ENCODE results near the gene ZMYM1.
A peak's percentile ranks its signal among the peaks of the same experiment; 100 is the strongest.
"Not testable (repeated sequence)": the region's sequence is repeated elsewhere in the genome, so short reads cannot be mapped to it uniquely, and the experiment has no call there.

Gene ZMYM1

DNA sequence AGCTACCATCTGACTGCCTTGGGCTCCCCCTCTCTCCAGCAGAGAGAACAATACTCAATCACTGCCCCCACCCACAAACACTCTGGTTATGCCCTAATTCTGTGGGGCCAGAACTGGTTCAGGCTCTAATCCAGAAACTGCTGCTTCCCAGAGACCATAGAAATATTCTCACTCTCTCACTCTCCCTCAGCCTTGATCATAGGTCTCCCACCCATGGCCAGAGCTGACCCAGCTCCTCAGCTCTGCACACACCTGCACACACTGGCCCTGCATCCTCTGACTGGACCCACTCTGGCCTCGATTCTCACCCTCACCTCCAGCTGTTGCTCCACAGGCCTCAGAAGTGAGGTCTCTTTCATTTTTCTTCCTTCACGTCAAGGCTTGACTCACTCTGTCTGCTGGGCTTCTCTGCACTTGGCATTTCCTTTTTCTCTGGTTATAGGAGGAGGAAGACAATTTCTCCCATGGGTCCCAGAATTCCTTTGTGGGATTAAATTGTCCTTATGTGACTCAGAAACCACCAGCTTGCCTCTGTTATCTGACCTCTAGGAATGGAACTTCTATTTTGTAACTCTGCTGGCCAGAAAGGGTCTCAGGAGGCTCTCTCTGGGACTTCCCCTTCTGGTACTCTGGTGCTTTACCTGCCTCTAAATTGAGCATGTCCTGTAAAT, 31.9 kb upstream of the ZMYM1 start:
- TF ChIP-seq, protein P1, sequence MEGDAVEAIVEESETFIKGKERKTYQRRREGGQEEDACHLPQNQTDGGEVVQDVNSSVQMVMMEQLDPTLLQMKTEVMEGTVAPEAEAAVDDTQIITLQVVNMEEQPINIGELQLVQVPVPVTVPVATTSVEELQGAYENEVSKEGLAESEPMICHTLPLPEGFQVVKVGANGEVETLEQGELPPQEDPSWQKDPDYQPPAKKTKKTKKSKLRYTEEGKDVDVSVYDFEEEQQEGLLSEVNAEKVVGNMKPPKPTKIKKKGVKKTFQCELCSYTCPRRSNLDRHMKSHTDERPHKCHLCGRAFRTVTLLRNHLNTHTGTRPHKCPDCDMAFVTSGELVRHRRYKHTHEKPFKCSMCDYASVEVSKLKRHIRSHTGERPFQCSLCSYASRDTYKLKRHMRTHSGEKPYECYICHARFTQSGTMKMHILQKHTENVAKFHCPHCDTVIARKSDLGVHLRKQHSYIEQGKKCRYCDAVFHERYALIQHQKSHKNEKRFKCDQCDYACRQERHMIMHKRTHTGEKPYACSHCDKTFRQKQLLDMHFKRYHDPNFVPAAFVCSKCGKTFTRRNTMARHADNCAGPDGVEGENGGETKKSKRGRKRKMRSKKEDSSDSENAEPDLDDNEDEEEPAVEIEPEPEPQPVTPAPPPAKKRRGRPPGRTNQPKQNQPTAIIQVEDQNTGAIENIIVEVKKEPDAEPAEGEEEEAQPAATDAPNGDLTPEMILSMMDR (IDR thresholded peaks at IDR 0.05; ENCODE audit: extremely low read depth, insufficient read depth, missing control alignments): peak; percentile 3
- DNase-seq (ENCODE audit: low spot score): no peak
- in situ Hi-C loops (cut with MboI; ENCODE audit: low pct_unique_long_range_greater_than_20kb, low sequenced_read_pairs, unreplicated experiment): no loop called here

DNA sequence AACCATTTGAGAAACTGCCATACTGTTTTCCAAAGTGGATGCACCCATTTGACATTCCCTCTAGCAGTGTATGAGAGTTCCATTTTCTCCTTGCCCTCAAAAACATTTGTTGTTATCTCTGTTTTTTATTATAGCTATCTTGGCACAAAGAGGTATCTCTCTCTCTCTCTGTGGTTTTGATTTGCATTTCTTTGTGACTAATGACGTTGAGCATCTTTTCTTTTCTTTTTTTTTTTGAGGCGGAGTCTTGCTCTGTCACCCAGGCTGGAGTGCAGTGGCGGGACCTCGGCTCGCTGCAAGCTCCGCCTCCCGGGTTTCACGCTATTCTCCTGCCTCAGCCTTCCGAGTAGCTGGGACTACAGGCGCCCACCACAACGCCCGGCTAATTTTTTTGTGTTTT, 30.1 kb upstream of the ZMYM1 start:
- no peak for DNase-seq (ENCODE audit: low spot score)
- in situ Hi-C loops (cut with MboI; ENCODE audit: low pct_unique_long_range_greater_than_20kb, low sequenced_read_pairs, unreplicated experiment): no loop called here
- TF ChIP-seq, protein P1 (IDR thresholded peaks at IDR 0.05; ENCODE audit: extremely low read depth, insufficient read depth, missing control alignments): no peak

DNA sequence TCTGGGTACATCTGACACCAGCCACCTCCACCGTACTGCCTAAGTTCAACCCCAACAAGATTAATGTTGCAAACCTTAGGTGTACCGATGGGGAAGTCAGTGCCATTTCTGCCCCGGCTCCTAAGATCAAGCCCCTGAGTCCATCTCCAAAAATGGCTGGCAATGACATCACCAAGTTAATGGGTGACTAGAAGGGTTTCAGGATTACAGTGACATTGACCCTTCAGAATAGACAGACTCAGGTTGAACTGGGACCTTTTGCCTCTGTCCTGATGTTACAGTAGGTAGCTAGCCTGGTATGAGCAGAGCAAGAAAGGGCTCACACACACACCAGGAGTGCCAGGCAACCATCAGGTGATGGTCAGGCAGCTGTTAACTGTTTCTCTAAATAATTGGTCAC, 25.8 kb upstream of the ZMYM1 start:
- TF ChIP-seq, protein P1 (IDR thresholded peaks at IDR 0.05; ENCODE audit: extremely low read depth, insufficient read depth, missing control alignments): no peak
- no peak for DNase-seq (ENCODE audit: low spot score)
- in situ Hi-C loops (cut with MboI; ENCODE audit: low pct_unique_long_range_greater_than_20kb, low sequenced_read_pairs, unreplicated experiment): no loop called here

DNA sequence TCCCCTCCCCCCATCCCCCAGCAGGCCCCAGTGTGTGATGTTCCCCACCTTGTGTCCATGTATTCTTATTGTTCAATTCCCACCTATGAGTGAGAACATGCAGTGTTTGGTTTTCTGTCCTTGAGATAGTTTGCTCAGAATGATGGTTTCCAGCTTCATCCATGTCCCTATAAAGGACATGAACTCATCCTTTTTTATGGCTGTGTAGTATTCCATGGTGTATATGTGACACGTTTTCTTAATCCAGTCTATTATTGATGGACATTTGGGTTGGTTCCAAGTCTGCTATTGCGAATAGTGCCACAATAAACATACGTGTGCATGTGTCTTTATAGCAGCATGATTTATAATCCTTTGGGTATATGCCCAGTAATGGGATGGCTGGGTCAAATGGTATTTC, 24.9 kb upstream of the ZMYM1 start:
- in situ Hi-C loops (cut with MboI; ENCODE audit: low pct_unique_long_range_greater_than_20kb, low sequenced_read_pairs, unreplicated experiment); DNase-seq (ENCODE audit: low spot score): not testable (repeated sequence)

DNA sequence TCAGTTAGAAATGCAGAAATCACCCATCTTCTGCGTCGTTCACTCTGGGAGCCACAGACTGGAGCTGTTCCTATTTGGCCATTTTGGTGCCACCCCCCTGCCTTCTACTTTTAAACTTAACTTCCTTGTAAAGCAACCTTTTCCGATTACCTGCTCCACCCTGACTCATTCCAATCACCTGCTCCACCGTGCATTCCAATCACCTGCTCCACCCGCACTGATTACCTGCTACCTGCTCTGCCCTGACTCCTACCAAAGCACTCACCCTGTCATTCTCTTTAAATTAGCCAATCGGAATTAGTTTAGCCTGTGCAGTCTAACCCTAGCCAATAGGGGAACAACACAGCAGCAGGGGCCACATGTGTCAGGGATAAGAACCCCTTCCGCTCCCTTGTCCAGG, 20.9 kb upstream of the ZMYM1 start:
- DNase-seq (ENCODE audit: low spot score); in situ Hi-C loops (cut with MboI; ENCODE audit: low pct_unique_long_range_greater_than_20kb, low sequenced_read_pairs, unreplicated experiment): not testable (repeated sequence)

DNA sequence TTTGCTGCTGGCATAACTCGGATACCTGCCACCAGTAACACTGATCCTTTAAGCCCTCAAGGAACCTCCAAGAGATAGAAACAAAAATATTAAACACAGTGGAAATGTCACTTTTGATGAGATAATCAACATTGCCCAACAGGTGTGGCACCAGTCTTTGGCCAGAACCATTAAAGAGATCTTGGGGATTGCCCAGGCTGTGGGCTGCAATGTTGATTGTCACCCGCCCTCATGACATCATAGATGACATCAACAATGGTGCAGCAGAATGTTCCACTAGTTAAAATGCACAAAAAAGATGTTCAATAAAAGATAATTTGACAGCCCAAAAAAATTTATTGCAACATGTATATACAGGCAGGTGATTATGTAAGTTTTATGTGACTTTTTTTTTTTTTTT, 20.2 kb upstream of the ZMYM1 start:
- TF ChIP-seq, protein P1 (IDR thresholded peaks at IDR 0.05; ENCODE audit: extremely low read depth, insufficient read depth, missing control alignments): no peak
- no peak for DNase-seq (ENCODE audit: low spot score)
- in situ Hi-C loops (cut with MboI; ENCODE audit: low pct_unique_long_range_greater_than_20kb, low sequenced_read_pairs, unreplicated experiment): no loop called here

DNA sequence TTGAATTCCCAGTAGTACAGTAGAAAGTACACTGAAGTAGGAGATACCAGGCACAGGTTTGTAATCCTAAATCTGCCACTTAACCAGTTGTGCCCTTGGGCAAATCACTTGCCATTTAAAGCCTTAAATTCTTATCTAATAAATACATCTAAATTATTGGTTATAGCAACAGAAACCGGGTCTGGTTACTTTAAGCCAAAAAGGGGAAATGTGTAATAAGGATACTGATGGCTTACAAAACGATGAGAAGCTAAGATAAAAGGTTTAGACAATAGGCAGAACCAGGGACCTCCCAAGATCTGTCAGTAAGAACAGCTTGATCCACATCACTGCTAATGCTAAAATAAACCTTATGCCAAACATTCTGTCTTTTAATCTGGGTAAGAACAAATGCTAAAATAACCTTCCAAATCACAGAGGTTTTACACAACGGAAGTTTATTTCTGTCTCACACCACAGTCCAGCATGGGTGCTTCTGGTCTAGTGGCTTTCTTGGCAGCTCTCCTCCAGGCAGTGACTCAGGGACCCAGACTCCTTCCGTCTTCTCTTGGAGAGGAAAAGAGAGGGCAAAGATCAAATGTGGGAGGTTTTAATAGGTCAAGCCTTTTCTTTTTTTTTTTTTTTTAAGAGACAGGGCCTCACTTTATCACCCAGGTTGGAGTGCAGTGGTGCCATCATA, 16.5 kb upstream of the ZMYM1 start:
- TF ChIP-seq, protein P1 (IDR thresholded peaks at IDR 0.05; ENCODE audit: extremely low read depth, insufficient read depth, missing control alignments): no peak
- in situ Hi-C loops (cut with MboI; ENCODE audit: low pct_unique_long_range_greater_than_20kb, low sequenced_read_pairs, unreplicated experiment): no loop called here
- DNase-seq (ENCODE audit: low spot score): no peak
